Brain microvascular endothelial cell (primary cell): ENCODE data around the gene OSBPL2.

Source experiments
- DNase-seq: peaks from one replicate; pipeline ENCODE4 v3.0.0-alpha.2; 2020
- H3K27ac ChIP-seq: fragments of 250-450 bp; sonication (Bioruptor Pico); 2 replicates; pipeline ENCODE4 v1.5.1; 2020; ENCODE audit warnings: mild to moderate bottlenecking, moderate library complexity
- H3K27me3 ChIP-seq: fragments of 250-450 bp; sonication (Bioruptor Pico); replicated peaks from 2 replicates; pipeline ENCODE4 v1.5.1; 2020; ENCODE audit warnings: mild to moderate bottlenecking
- H3K36me3 ChIP-seq: fragments of 250-450 bp; sonication (Bioruptor Pico); replicated peaks from 2 replicates; pipeline ENCODE4 v1.5.1; 2020; ENCODE audit warnings: mild to moderate bottlenecking
- H3K4me3 ChIP-seq: 2 replicates; pipeline ENCODE4 v1.5.1; 2011; ENCODE audit warnings: low read depth, mild to moderate bottlenecking, control low read depth, low read length, moderate library complexity
- in situ Hi-C: cut with HindIII; loops from 2 replicates; pipeline ENCODE4 v1.10.0; 2017; ENCODE audit warnings: low sequenced_read_pairs, low pct_ligation_motif_present
- TF ChIP-seq, protein P1 (sequence below): IDR thresholded peaks from 2 replicates; pipeline ENCODE4 v1.5.1; 2011; ENCODE audit warnings: low read depth, mild to moderate bottlenecking, moderate library complexity, low read length, control low read depth, inconsistent platforms; ENCODE audit errors: missing control alignments

The OSBPL2 gene

DNA sequence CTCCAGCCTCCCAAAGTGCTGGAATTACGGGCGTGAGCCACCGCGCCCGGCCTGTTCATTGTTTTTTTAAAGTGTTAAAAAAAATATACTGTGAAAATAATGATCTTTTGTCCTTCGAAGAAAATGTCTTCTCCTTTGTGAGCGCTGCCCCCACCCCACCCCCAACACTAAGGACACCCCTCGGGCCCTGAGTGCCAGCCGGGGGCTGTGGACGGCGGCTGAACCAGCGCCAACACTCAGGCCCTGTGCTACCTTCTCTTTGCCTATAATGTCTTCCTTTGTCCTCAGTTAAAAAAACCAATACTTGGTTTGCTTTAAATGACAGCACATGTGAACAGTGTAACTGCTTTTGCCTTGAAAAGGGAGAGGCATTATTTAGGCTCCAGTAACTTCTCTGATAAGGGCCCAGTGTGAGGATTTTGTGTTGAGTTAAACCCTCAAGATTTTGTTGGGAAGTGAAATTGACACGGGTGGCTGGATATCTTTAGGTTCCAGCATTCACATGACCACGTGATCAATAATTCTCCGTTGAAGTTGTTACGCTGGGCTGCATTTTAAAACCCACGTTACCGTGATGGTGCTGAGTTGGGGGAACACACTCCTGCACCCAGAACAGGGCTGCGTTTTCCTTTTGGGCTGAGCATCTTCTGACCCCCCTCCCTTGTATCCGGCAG, 54.9 kb downstream of the OSBPL2 start:
- in situ Hi-C loops, result loop anchor here (25.0 kb wide), 1 partner anchor 94 kb away; the partner anchor contains the start of gene RPS21
- peaks cover 30% of the 10 kb centered on the region for H3K36me3 ChIP-seq
- TF ChIP-seq, protein P1, sequence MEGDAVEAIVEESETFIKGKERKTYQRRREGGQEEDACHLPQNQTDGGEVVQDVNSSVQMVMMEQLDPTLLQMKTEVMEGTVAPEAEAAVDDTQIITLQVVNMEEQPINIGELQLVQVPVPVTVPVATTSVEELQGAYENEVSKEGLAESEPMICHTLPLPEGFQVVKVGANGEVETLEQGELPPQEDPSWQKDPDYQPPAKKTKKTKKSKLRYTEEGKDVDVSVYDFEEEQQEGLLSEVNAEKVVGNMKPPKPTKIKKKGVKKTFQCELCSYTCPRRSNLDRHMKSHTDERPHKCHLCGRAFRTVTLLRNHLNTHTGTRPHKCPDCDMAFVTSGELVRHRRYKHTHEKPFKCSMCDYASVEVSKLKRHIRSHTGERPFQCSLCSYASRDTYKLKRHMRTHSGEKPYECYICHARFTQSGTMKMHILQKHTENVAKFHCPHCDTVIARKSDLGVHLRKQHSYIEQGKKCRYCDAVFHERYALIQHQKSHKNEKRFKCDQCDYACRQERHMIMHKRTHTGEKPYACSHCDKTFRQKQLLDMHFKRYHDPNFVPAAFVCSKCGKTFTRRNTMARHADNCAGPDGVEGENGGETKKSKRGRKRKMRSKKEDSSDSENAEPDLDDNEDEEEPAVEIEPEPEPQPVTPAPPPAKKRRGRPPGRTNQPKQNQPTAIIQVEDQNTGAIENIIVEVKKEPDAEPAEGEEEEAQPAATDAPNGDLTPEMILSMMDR, result no peak
- no peaks in the 10 kb centered on the region for H3K27me3 ChIP-seq
- H3K27ac ChIP-seq, result no peak overlapping the region
- DNase-seq, result no peak
- H3K4me3 ChIP-seq, result no peak overlapping the region

DNA sequence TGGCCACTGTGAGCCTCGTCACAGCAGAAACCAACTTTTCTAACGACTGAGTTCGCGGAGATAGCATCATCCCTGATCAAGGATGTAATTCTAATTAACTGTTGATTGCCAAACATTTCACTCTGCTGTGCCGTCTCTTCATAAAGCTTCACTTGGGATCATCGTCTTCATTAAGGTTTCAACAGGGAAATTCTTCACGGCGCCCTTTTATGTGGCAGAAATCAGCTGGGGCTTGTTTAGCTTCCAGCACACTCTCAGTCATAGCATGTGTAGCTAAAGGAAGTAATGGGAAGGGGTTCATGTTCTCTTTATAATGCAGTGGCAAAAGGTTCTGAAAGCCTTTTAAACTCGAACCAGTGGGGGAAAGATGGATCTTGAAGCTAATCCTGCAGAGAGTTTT, 55.6 kb downstream of the OSBPL2 start:
- TF ChIP-seq, protein P1, result no peak
- Histone ChIP-seq H3K27me3 (no peaks in the 10 kb centered on the region), H3K36me3 (peaks cover 30% of the 10 kb centered on the region), H3K4me3 (no peak overlapping the region), H3K27ac (no peak overlapping the region)
- in situ Hi-C loops, result loop anchor here (25.0 kb wide), 1 partner anchor 93 kb away; the partner anchor contains the start of gene RPS21
- DNase-seq, result no peak

DNA sequence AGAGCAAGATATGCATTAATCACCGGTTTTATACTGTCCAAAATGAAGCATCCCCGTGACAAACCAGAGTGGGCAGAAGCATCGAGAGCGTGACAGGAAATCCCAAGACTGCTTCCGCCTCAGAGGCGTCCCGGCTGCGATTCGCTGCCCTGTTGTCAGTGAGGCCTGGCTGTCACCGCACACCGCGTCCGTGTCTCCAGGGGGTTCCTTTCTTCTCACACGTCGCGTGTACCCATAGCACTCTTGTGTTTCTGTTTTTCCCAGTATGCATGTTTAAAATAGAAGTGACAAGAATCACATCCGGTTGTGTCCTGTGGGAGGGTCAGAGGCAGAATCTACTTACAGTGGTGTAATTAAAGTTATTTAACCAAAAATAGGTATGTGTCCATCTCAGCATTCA, 56.2 kb downstream of the OSBPL2 start:
- TF ChIP-seq, protein P1, result no peak
- peaks cover 30% of the 10 kb centered on the region for H3K36me3 ChIP-seq
- no peaks in the 10 kb centered on the region for H3K27me3 ChIP-seq
- in situ Hi-C loops, result loop anchor here (25.0 kb wide), 1 partner anchor 93 kb away; the partner anchor contains the start of gene RPS21
- H3K27ac ChIP-seq, result no peak overlapping the region
- H3K4me3 ChIP-seq, result no peak overlapping the region
- DNase-seq, result no peak

DNA sequence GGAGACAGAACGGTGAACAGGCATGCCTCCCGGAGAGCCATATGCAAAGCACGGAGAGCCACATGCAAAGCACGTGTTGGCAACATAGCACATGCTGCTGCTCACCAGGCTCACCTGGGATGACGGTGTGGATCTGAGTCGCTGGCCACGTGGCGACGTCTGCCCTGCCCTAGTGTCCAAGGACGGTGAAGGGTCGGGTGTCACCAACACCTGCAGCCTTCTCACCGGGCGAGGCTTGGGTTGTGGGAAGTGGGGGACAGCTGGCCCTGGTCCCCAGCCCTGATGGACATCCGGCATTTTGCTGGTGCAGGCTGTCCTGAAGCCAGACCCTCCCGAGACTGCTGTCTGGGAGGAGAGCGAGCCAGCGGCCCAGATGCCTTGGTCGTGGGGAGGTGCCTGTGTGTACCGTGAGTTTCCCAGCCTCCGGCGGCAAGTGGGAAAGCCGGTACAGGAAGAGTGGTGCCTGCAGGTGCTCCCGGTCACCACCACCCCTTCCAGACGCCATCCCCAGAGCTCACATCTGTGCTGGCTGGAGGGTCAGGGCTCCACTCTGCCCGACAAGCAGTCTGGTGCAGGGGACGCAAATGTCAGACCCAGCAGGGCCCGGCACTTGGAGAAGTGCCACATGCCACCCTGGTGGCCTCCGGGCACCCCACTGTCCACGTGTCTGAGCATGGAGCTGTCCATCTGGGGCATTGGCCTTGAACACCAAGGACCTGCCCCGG, 58.6 kb downstream of the OSBPL2 start:
- H3K27ac ChIP-seq, result no peak overlapping the region
- H3K36me3 ChIP-seq, result peaks cover 25% of the 10 kb centered on the region
- in situ Hi-C loops, result loop anchor here (25.0 kb wide), 1 partner anchor 90 kb away; the partner anchor contains the start of gene RPS21
- DNase-seq, result no peak
- no peak overlapping the region for H3K4me3 ChIP-seq
- H3K27me3 ChIP-seq, result no peaks in the 10 kb centered on the region
- TF ChIP-seq, protein P1, result no peak

DNA sequence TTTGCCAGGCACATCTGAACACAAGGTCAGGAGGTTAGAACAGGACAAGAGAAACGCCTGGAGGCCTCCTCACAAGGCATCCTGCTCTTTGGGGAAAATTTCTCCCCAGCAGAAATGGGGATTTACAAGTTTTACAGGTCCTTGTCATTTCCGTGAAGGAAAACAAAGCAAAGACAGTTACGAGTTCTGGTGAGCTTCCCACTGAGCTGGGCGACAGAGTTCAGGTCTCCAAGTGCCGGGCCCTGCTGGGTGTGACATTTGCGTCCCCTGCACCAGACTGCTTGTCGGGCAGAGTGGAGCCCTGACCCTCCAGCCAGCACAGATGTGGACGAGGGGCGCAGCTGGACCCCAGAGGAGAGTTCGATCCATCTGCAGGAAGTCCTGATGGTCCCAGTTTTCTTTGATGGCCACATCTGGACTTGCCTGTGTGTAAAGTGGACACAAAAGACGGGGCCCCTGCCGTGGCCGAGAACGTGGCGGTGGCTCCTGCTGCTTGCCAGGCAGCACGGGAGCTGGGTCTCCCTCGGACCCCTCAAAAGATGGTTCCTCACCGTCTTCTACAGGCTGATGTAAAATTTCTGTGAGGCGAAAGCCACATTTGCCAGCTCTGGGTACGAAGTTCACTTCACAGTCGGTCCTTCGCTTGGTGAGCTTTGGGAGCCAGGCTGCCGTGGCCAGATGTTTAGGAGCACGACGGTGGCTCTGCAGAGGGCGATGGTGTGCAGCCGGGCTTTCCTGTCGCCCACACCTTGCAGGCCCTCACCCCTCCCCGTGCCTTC, 59.3 kb downstream of the OSBPL2 start:
- no peak overlapping the region for H3K27ac ChIP-seq
- peaks cover 21% of the 10 kb centered on the region for H3K36me3 ChIP-seq
- in situ Hi-C loops, result loop anchor here (25.0 kb wide), 1 partner anchor 90 kb away; the partner anchor contains the start of gene RPS21
- no peaks in the 10 kb centered on the region for H3K27me3 ChIP-seq
- TF ChIP-seq, protein P1, result no peak
- no peak overlapping the region for H3K4me3 ChIP-seq
- DNase-seq, result no peak
